IPS-NIHi7 (cell line): ENCODE results near the gene ITFG1.
"Not testable (repeated sequence)": the region's sequence is repeated elsewhere in the genome, so short reads cannot be mapped to it uniquely, and the experiment has no call there.

ENCODE experiments used
- DNase-seq: peaks from one replicate; pipeline ENCODE4 v3.0.0; 2012; ENCODE audit warnings: mixed read lengths; ENCODE audit errors: extremely low spot score

Gene ITFG1

GRCh38 chr16:47424846-47425245, 36.0 kb downstream of the ITFG1 start:
- DNase-seq, result no peak

- no peak for DNase-seq
Measured at GRCh38 chr16:47416869-47417268, 44.0 kb downstream of the ITFG1 start.

DNA sequence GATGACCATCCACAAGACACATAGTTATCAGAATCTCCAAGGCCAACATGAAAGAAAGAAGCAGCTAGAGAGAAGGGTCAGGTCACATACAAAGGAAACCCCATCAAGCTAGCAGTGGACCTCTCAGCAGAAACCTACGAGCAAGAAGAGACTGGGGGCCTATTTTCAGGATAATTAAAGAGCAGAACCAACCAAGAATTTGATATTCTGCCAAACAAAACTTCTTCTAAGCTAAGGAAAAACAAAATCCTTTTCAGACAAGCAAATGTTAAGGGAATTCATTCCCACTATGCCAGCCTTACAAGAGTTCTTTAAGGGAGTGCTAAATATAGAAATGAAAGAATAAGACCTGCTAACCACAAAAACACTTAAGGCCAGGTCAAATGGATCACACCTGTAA, 47.8 kb downstream of the ITFG1 start:
- DNase-seq, result no peak

DNA sequence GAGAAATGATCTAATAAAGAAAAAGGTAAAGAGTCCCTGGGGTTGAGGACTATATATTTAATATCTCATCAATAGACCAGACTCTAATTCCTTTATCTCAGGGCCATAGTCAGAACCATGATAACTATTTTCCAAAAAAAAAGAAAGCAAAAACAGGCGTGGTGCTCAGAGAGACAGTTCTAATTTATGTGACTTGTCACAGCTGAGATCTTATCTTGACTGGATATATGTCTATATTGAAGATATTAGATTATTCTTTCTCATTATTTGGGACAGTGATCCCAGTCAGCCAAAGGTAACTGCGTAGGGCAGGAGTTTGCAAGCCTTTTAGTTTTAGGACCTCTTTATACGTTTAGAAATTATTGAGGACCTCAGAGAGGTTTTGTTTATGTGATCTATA, 52.4 kb downstream of the ITFG1 start:
- DNase-seq, result no peak

DNA sequence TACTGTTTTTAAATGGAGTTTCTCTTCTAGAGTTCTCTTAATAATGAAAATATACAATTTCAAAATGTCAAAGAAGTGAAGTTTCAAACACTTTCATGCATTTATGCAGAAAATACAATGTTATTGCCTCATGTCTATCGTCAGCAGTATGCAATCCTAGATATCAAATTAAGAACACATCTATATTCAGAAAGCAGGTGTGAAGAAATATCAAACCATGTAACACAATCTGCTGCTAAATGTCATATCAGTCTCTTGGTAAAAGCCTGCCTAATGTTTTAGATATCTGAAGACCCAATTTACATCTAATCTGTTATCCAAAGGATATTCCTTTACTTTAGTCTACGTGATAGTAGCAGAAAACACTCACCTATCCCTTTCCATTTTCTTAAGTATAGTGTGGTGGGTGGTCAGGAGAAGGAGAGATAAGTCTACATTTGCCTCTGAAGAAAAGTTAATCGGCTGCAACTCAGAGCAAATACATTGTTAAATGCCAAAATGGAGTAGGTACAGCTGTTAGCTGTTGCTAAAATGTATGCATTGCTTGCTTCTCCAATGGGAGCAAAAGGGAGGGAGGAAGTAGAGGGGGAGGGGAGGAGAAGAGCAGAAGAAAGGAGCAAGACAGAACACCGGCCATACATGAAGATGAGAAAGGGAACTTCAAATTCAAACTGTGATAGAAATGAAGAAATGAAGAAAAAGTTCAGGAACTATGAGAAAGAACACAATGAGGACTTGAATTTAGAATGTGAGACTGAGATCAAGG, 64.9 kb downstream of the ITFG1 start:
- no peak for DNase-seq

DNA sequence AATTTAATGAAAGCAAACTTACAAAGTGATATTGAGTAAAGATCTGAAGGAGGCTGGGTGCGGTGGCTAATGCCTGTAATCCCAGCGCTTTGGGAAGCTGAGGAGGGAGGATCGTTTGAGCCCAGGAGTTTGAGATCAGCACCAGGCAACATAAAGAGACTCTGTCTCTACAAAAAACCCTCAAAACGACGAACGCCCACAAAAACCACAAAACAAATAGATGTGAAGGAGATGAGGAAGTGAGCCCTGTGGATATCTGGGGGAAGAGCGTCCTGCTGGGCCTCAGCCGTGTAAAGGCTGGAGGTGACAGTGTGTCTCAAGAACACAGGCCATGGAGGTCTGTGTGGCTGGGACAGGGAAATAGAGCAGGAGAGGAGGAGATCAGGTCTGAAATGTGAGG, 68.8 kb downstream of the ITFG1 start:
- DNase-seq, result no peak

DNA sequence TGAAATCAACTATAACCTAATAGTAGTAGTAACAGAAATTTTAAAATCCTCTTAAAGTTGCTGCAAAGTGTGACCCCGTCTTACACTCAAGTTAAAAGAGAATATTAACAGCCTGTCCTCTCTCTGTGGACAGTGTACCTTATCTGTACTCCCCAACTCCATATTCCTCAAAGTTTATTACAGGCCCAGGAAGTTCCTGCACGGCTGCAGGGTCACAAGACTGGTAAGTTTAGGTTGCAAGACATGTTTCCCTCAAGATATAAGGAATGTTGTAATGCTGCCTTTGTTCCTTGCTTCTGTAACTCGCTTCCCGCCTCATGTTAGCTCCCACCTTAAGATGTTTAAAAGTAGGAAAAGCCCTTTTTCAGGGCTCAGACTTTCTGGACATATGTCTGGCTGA, 72.2 kb downstream of the ITFG1 start:
- DNase-seq, result no peak

- no peak for DNase-seq
Measured at GRCh38 chr16:47387026-47387734, 73.7 kb downstream of the ITFG1 start.

- no peak for DNase-seq
Measured at GRCh38 chr16:47386201-47386718, 74.6 kb downstream of the ITFG1 start.

GRCh38 chr16:47382362-47382761, 78.5 kb downstream of the ITFG1 start:
- no peak for DNase-seq

GRCh38 chr16:47377154-47377553, 83.7 kb downstream of the ITFG1 start:
- no peak for DNase-seq

DNA sequence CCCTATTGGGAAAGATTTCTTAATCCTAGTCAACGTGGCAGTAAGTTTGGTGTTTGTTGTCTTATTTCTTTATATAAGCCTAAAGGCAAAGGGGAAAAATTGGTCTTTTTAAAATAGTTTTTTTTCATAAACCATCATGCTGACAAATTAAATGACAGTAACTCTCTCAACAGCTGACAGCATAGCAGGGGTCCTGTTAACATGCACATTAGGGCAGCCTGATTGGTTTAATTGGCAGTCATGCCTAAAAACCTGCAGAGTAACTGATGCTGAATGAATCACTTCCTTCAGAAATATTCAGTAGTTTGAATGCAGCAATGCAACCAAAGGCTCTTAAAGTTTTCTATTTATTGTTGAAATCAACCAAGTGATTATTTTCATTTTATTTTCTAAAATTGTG, 85.4 kb downstream of the ITFG1 start:
- no peak for DNase-seq

- DNase-seq, result no peak
Measured at GRCh38 chr16:47374629-47375028, 86.2 kb downstream of the ITFG1 start.

DNA sequence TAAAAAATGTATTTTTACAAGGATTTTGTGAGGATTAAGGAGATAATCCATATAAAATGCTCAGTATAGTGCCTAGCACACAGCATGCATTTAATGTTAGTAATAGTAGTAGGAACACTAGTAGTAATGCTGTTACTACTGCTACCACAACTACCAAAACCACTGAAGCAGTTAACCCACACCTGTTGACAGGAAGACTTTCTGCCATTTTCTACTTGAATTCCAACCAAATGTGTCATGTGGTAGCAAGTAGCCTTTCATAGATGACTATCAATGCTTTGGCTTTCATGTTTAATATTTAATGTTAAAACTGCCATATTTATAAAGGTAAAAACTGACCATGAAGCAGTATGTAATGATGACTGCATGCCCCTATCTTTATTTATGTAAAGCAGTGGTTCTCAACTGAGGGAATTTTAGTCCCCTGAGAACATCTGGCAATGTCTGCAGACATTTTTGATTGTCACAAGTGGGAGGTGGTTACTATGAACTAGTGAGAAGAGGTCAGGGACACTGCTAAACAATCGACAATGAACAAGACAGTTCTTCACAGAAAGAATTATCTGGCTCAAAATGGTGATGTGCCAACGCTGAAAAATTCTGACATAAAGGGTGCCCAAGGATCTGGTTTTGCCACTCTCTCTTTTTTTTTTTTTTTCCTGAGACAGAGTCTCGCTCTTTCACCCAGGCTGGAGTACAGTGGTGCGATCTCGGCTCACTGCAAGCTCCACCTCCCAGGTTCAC, 89.4 kb downstream of the ITFG1 start:
- DNase-seq, result no peak

- no peak for DNase-seq
Measured at GRCh38 chr16:47370536-47370935, 90.3 kb downstream of the ITFG1 start.

DNA sequence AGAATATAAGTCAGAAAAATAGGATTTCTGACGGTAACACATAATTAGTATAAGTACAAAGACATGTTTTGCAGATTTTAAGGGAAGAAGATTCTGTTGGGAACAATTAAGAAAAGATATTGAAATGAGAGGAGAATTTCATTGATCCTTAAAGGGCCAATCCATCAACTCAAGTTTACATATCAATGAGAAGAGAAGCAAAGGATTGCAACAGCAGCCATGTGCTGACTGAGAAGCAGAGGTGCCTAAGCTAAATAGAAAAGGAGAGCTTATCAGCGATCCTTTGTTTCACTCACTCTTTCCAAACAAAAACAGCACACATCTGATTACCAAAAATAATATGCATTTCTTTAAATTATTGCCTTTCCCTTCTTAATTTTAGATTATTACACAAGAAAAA, 94.6 kb downstream of the ITFG1 start:
- DNase-seq, result peak; percentile 39

DNA sequence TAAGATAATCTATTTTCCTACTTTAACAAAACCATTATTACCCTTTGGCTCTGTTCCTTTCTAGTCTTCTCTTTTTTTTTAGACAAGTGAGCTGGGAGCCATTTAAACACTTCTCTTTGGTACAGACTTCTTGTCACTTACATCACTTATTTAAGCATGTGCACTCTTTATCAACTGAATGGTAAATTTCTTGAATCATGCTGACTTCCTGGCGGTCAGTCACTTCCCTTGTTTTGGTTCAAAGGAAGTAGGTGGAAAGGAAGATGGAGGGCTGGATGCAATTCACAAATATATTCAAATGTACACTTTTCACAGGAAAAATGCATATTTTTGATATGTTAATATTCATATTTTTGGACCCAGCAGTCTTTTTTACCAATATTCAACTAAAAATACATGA, 97.1 kb downstream of the ITFG1 start:
- no peak for DNase-seq

DNA sequence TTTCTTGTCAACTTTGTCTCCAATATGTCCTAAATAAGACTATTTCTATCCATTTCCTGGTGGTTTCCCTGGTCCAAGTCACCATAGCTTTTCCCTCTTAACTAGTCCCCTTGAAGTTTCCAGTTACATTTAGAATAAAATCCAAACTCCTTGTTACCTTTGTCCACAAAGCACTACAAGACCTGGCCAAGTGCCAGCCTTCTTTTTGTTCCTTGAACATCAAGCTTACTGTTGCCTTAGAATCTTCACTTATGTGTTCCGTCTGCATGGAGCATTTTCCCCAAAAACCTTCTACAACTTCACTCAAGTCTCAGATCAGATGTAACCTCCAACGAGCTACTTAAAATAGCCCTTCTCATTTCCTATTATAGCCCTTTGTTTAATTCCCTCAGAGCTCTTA, 101.4 kb downstream of the ITFG1 start:
- DNase-seq, result no peak

- DNase-seq, result no peak
Measured at GRCh38 chr16:47358816-47359215, 102.0 kb downstream of the ITFG1 start.

- not testable (repeated sequence) for DNase-seq
Measured at GRCh38 chr16:47349029-47349428, 111.8 kb downstream of the ITFG1 start.

DNA sequence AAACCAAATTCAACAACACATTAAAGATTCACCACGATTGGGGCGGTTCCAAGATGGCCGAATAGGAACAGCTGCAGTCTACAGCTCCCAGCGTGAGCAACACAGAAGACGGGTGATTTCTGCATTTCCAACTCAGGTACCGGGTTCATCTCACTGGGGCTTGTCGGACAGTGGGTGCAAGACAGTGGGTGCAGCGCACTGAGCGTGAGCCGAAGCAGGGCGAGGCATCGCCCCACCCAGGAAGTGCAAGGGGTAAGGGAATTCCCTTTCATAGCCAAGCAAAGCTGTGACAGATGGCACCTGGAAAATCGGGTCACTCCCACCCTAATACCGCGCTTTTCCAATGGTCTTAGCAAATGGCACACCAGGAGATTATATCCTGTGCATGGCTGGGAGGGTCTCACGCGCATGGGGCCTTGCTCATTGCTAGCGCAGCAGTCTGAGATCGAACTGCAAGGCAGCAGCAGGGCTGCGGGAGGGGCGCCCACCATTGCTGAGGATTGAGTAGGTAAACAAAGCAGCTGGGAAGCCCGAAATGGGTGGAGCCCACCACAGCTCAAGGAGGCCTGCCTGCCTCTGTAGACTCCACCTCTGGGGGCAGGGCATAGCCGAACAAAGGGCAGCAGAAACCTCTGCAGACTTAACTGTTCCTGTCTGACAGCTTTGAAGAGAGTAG, 113.7 kb downstream of the ITFG1 start:
- DNase-seq, result not testable (repeated sequence)

GRCh38 chr16:47342055-47342454, 118.8 kb downstream of the ITFG1 start:
- no peak for DNase-seq
